ENCODE results near the gene DSC1.

The DSC1 gene

DNA sequence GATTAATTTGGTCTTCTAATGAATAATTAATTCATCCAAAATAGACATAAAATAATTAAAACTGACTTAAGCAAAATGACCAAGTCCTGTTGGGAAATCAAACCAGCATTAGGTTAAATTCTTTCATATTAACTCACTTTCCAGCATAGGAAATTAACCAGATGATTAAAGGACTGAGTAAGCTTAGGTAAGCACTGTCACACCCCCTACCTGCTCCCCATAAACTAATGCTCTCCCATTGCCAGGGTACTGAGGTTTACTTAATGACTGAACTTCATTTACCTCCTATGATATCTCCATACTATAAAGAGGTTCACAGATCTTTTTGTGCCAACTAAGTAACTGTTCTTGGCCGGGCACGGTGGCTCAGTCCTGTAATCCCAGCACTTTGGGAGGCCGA, 74.1 kb downstream of the DSC1 start:
- Histone ChIP-seq H3K36me3 (ENCODE audit: control insufficient read depth, insufficient read depth, low read length) (peaks cover 86% of the 10 kb centered on the region), H3K9me3 (ENCODE audit: control insufficient read depth, insufficient read depth, low read length) (no peaks in the 10 kb centered on the region), H3K4me1 (ENCODE audit: control insufficient read depth, insufficient read depth, low read length) (no peaks in the 10 kb centered on the region), H3K27me3 (ENCODE audit: control insufficient read depth, insufficient read depth, low read length) (no peaks in the 10 kb centered on the region), H3K9ac (ENCODE audit: low read depth, low read length) (no peak overlapping the region), H3K4me3 (ENCODE audit: low read depth, low read length) (no peak overlapping the region), H3K27ac (ENCODE audit: low read depth, low read length) (no peak overlapping the region)

DNA sequence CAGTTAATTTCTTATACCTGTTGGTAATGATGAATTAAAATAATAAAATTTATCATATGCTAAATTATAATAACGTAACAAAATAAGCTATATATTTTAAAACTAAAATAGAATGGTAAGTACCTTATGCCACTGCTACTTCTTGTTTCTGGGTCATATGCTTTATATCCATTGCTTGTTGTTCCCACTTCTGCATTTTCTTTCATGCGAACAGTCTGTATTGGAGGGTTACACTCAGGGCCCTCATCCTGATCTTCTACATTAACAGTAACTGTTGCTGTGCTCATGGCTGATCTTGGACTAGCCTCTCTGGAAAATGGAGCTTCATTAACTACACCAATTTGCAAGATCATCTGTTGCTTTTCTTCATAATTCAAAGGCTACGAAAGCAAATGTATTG, 82.7 kb downstream of the DSC1 start:
- peaks cover 63% of the 10 kb centered on the region for H3K36me3 ChIP-seq (ENCODE audit: control insufficient read depth, insufficient read depth, low read length)
- H3K9ac ChIP-seq (ENCODE audit: low read depth, low read length): no peak overlapping the region

More for the DNA sequence above, 82.7 kb downstream of the DSC1 start:
- Histone ChIP-seq H3K27me3 (ENCODE audit: control insufficient read depth, insufficient read depth, low read length) (no peaks in the 10 kb centered on the region), H3K4me3 (ENCODE audit: low read depth, low read length) (no peak overlapping the region), H3K4me1 (ENCODE audit: control insufficient read depth, insufficient read depth, low read length) (no peaks in the 10 kb centered on the region), H3K27ac (ENCODE audit: low read depth, low read length) (no peak overlapping the region), H3K9me3 (ENCODE audit: control insufficient read depth, insufficient read depth, low read length) (no peaks in the 10 kb centered on the region)
